IMR-90 (cell line): ENCODE results near the gene CNST. TPM values are rescaled to one million over a fixed set of nuclear protein-coding genes. Genes with fewer than 3 reads are reported as not detected.
A peak's percentile ranks its signal among the peaks of the same experiment; 100 is the strongest.

Source experiments
- ATAC-seq: fragments of 200-7000 bp; cut with Tn5 transposase; 2 replicates; pipeline ENCODE4 v1.9.1; 2020; ENCODE audit warnings: low read depth, mild to moderate bottlenecking, moderate library complexity
- BruUV-seq: library from RNA; stranded (reverse); fragments of 400-500 nt; replicated peaks from 2 replicates; lab custom pipeline; 2021; lab: Mats Ljungman, UMichigan
- CTCF ChIA-PET: fragments of 300-600 bp; formaldehyde crosslinking; extraction: SDS; loops from one replicate; lab custom pipeline; 2021; ENCODE audit warnings: antibody characterized with exemption; lab: Yijun Ruan, JAX
- POLR2A ChIA-PET: fragments of 300-600 bp; sonication (Branson Sonifier 250); formaldehyde crosslinking; loops from one replicate; lab custom pipeline; 2022; ENCODE audit warnings: antibody characterized with exemption; ENCODE audit not compliant: unreplicated experiment; lab: Charles Lee
- DNase-seq: peaks from one replicate; pipeline ENCODE4 v3.0.0; 2013
- H2AFZ ChIP-seq: replicated peaks from 2 replicates; pipeline ENCODE3; 2013; ENCODE audit warnings: low read length, mild to moderate bottlenecking; ENCODE audit not compliant: poor library complexity
- H2AK5ac ChIP-seq: 2 replicates; pipeline ENCODE4 v1.6.1; 2013; ENCODE audit warnings: low read depth, low read length, inconsistent platforms
- H2AK9ac ChIP-seq: replicated peaks from 2 replicates; pipeline ENCODE3; 2013; ENCODE audit warnings: mild to moderate bottlenecking, low read depth, low read length, moderate library complexity; ENCODE audit not compliant: poor library complexity
- H2BK120ac ChIP-seq: 2 replicates; pipeline ENCODE4 v1.6.1; 2013; ENCODE audit warnings: low read depth, low read length, inconsistent platforms
- H2BK15ac ChIP-seq: 3 replicates; pipeline ENCODE4 v1.6.1; 2013; ENCODE audit warnings: low read depth, low read length, inconsistent platforms
- H2BK20ac ChIP-seq: 2 replicates; pipeline ENCODE4 v1.6.1; 2013; ENCODE audit warnings: low read depth, mild to moderate bottlenecking, inconsistent platforms, low read length, moderate library complexity
- H2BK5ac ChIP-seq: 2 replicates; pipeline ENCODE4 v1.6.1; 2013; ENCODE audit warnings: mild to moderate bottlenecking, low read depth, low read length, inconsistent platforms; ENCODE audit not compliant: poor library complexity, severe bottlenecking
- H3K14ac ChIP-seq: replicated peaks from 2 replicates; pipeline ENCODE4 v1.6.1; 2013; ENCODE audit warnings: low read depth, low read length, inconsistent platforms
- H3K18ac ChIP-seq: 2 replicates; pipeline ENCODE4 v1.6.1; 2013; ENCODE audit warnings: low read depth, low read length, control low read depth
- H3K23ac ChIP-seq: 2 replicates; pipeline ENCODE4 v1.6.1; 2013; ENCODE audit warnings: low read depth, low read length, inconsistent platforms
- H3K27ac ChIP-seq: 2 replicates; pipeline ENCODE4 v1.5.1; 2013; ENCODE audit warnings: mild to moderate bottlenecking, control low read depth, low read length; ENCODE audit not compliant: insufficient read depth
- H3K27me3 ChIP-seq: 2 replicates; pipeline ENCODE4 v1.6.1; 2013; ENCODE audit warnings: low read length; ENCODE audit not compliant: control insufficient read depth, insufficient read depth
- H3K36me3 ChIP-seq: 2 replicates; pipeline ENCODE4 v1.6.1; 2013; ENCODE audit warnings: low read length, mixed read lengths; ENCODE audit not compliant: control insufficient read depth, insufficient read depth
- H3K4ac ChIP-seq: 2 replicates; pipeline ENCODE4 v1.6.1; 2013; ENCODE audit warnings: low read depth, low read length, inconsistent platforms
- H3K4me1 ChIP-seq: 2 replicates; pipeline ENCODE4 v1.6.1; 2013; ENCODE audit warnings: low read length, mixed read lengths; ENCODE audit not compliant: control insufficient read depth, insufficient read depth
- H3K4me2 ChIP-seq: 2 replicates; pipeline ENCODE4 v1.6.1; 2013; ENCODE audit warnings: low read depth, mild to moderate bottlenecking, control low read depth, low read length, moderate library complexity
- H3K4me3 ChIP-seq: 2 replicates; pipeline ENCODE4 v1.5.1; 2013; ENCODE audit warnings: low read depth, mild to moderate bottlenecking, control low read depth, low read length, moderate library complexity; ENCODE audit not compliant: insufficient read depth
- H3K56ac ChIP-seq: 2 replicates; pipeline ENCODE4 v1.6.1; 2013; ENCODE audit warnings: low read length, inconsistent platforms; ENCODE audit not compliant: insufficient read depth; ENCODE audit errors: extremely low read depth
- H3K79me1 ChIP-seq, 2 experiments: 2 replicates each; pipeline ENCODE4 v1.6.1; 2013; ENCODE audit warnings: low read length in 2 of 2, inconsistent platforms in 1 of 2, low read depth in 1 of 2
- H3K9ac ChIP-seq: 2 replicates; pipeline ENCODE4 v1.6.1; 2013; ENCODE audit warnings: low read depth, low read length, control low read depth
- H3K9me1 ChIP-seq: 2 replicates; pipeline ENCODE4 v1.6.1; 2013; ENCODE audit warnings: low read length, inconsistent platforms; ENCODE audit not compliant: insufficient read depth
- H3K9me3 ChIP-seq: 2 replicates; pipeline ENCODE4 v1.6.1; 2013; ENCODE audit warnings: low read length; ENCODE audit not compliant: control insufficient read depth, insufficient read depth
- H4K20me1 ChIP-seq: 2 replicates; pipeline ENCODE4 v1.6.1; 2013; ENCODE audit warnings: low read length, inconsistent platforms; ENCODE audit not compliant: insufficient read depth
- H4K5ac ChIP-seq: 2 replicates; pipeline ENCODE4 v1.6.1; 2013; ENCODE audit warnings: mild to moderate bottlenecking, low read depth, low read length, control low read depth
- H4K8ac ChIP-seq, 2 experiments: 2 replicates each; pipeline ENCODE4 v1.6.1; 2013; ENCODE audit warnings: low read depth in 2 of 2, low read length in 2 of 2, control low read depth in 1 of 2, inconsistent platforms in 1 of 2
- H4K91ac ChIP-seq: 2 replicates; pipeline ENCODE4 v1.6.1; 2013; ENCODE audit warnings: low read depth, low read length, inconsistent platforms; ENCODE audit not compliant: insufficient read depth
- BHLHE40 ChIP-seq: fragments of 150-350 bp; IDR thresholded peaks from 2 replicates; pipeline ENCODE4 v1.6.1; 2016; ENCODE audit warnings: mild to moderate bottlenecking, low read depth, low read length
- CEBPB ChIP-seq: IDR thresholded peaks from 2 replicates; pipeline ENCODE4 v1.6.1; 2012; ENCODE audit warnings: low read depth, low read length, improper control_type of control experiment
- CTCF ChIP-seq: conservative IDR thresholded peaks from 2 replicates; pipeline ENCODE4 v1.5.1; 2012; ENCODE audit warnings: mild to moderate bottlenecking, low read depth, low read length, improper control_type of control experiment
- FOS ChIP-seq: fragments of 150-350 bp; IDR thresholded peaks from 2 replicates; pipeline ENCODE4 v1.6.1; 2016; ENCODE audit warnings: low read depth, low read length
- MAZ ChIP-seq: IDR thresholded peaks from 2 replicates; pipeline ENCODE4 v1.6.1; 2012; ENCODE audit warnings: low read depth, mild to moderate bottlenecking, low read length, improper control_type of control experiment, moderate library complexity, borderline replicate concordance
- NFE2L2 ChIP-seq: fragments of 150-350 bp; IDR thresholded peaks from 2 replicates; pipeline ENCODE4 v1.6.1; 2016; ENCODE audit warnings: low read depth, mild to moderate bottlenecking, low read length
- POLR2A ChIP-seq: IDR thresholded peaks from 2 replicates; pipeline ENCODE4 v1.6.1; 2012; ENCODE audit warnings: mild to moderate bottlenecking, low read depth, low read length
- RCOR1 ChIP-seq: IDR thresholded peaks from 2 replicates; pipeline ENCODE4 v1.6.1; 2012; ENCODE audit warnings: mild to moderate bottlenecking, low read length, improper control_type of control experiment; ENCODE audit not compliant: insufficient replicate concordance
- WGBS, 2 experiments: methylation state at CpG; one replicate each; pipeline versions ENCODE4 v1.1.5 to v1.1.7; 2013; ENCODE audit warnings: missing lambda C conversion rate in 2 of 2; ENCODE audit not compliant: insufficient read length in 1 of 2; ENCODE audit errors: extremely low coverage in 2 of 2; 5-methylcytosine and 5-hydroxymethylcytosine counted together
- dilution Hi-C: fragments of 300-500 bp; cut with HindIII; formaldehyde crosslinking; loops from one replicate; pipeline ENCODE4 v1.14.3; 2018; ENCODE audit warnings: low sequenced_read_pairs; ENCODE audit not compliant: unreplicated experiment
- in situ Hi-C: fragments of 300-500 bp; cut with MboI; formaldehyde crosslinking; loops from 3 replicates; pipeline ENCODE4 v1.14.3; 2019; ENCODE audit warnings: low sequenced_read_pairs, inconsistent platforms, mixed read lengths
- intact Hi-C: fragments of 100-400 bp; cut with micrococcal nuclease; formaldehyde crosslinking; loops from 2 replicates; pipeline ENCODE4 v1.10.0; 2022
- polyA plus RNA-seq, 3 experiments: library from polyadenylated mRNA; depleted of rRNA; stranded (reverse); fragments of >200 nt; gene quantifications; 2 replicates each; pipeline ENCODE4 v1.2.3, GENCODE V29; 2012; ENCODE audit warnings: low replicate concordance in 1 of 3
- total RNA-seq: library from RNA; depleted of rRNA; stranded (reverse); fragments of >200 nt; gene quantifications from 2 replicates; pipeline ENCODE4 v1.2.3, GENCODE V29; 2012
- TF ChIP-seq, protein P1 (sequence below): fragments of 150-350 bp; IDR thresholded peaks from 2 replicates; pipeline ENCODE4 v1.6.1; 2017; ENCODE audit warnings: mild to moderate bottlenecking, antibody characterized with exemption, low read length, low read depth

Gene CNST
- total and polyA plus RNA-seq, 2 of the 4 experiments (the other 2 are of a cell fraction) = 15.4 to 25.5 TPM

DNA sequence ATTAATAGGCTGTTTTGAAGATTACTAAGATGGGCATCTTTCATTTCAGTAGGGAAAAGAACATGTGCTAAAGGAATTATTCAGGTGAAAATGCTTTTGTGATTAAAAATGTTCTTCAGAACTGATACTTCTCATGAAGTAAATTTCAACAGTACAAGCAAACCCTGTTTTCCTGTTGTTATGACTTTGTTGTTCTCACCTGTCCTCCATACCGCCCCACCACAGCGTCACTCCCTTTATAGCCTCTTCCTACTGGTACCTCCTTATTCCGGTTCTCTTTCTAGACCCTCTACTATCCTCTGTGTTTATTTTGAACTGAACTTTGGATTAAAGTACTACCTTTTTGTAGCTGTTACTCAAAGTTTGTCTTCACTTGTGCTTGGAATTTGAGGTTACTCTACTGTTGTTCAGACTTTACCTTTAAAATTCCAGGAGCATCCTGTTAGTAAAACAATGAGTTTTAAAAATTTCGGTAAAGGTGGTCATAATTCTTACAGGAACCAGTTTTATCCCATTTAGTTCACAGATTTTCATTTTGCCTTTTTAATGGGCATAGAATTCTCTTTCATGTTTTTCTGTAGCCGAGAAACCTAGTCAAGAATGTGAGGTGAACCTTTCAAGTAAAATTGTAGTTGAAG lies 10.9 kb downstream of the CNST start:
- CTCF ChIA-PET = no interaction called here

More for the DNA sequence above, 10.9 kb downstream of the CNST start:
- Histone ChIP-seq H3K79me1 (peaks cover 18 to 59% of the 10 kb centered on the region in 2 experiments), H3K4me2 (peak overlapping the region; percentile 39; the same call in 1 of the 2 replicates), H3K27ac (no peak overlapping the region; the same call in 1 of the 2 replicates), H3K4me3 (no peak overlapping the region), H3K9ac (no peak overlapping the region), H3K27me3 (no peaks in the 10 kb centered on the region), H2AK5ac (peak overlapping the region; percentile 10; the same call in 1 of the 2 replicates), H3K18ac (peak overlapping the region; percentile 65; the same call in 1 of the 2 replicates), H2BK20ac (no peak overlapping the region), H2AFZ (no peak overlapping the region), H4K20me1 (peaks cover 2% of the 10 kb centered on the region; the same call in 1 of the 2 replicates), H3K23ac (no peak overlapping the region), H3K56ac (no peak overlapping the region), H4K5ac (peak overlapping the region; percentile 65; the same call in 1 of the 2 replicates), H3K14ac (peak overlapping the region; percentile 18; the same call in 1 of the 2 replicates), H2BK15ac (0 out of 3 replicates have a peak overlapping the region, but pooled peaks have one; percentile 19), H3K9me3 (no peaks in the 10 kb centered on the region), H3K9me1 (no peaks in the 10 kb centered on the region), H4K91ac (no peak overlapping the region), H2BK120ac (no peak overlapping the region), H3K4ac (no peak overlapping the region; the same call in 1 of the 2 replicates), H3K4me1 (peaks cover 10% of the 10 kb centered on the region), H2AK9ac (no peak overlapping the region), H2BK5ac (peak overlapping the region; percentile 37), H3K36me3 (no peaks in the 10 kb centered on the region), H4K8ac (peak overlapping the region in 1 of 2 experiments; percentile 6; a peak in 2 of 4 replicates)
- in situ Hi-C loops (no loop called here), dilution Hi-C loops (no loop called here), intact Hi-C loops (no loop called here)
- no peak for ATAC-seq
- TF ChIP-seq, protein P1, sequence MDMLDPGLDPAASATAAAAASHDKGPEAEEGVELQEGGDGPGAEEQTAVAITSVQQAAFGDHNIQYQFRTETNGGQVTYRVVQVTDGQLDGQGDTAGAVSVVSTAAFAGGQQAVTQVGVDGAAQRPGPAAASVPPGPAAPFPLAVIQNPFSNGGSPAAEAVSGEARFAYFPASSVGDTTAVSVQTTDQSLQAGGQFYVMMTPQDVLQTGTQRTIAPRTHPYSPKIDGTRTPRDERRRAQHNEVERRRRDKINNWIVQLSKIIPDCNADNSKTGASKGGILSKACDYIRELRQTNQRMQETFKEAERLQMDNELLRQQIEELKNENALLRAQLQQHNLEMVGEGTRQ = no peak
- TF ChIP-seq FOS = no peak
- no peak for TF ChIP-seq CEBPB
- TF ChIP-seq NFE2L2 = no peak
- no peak for TF ChIP-seq BHLHE40
- no peak for TF ChIP-seq CTCF
- no peak for TF ChIP-seq RCOR1
- no peak for TF ChIP-seq POLR2A
- no peak for TF ChIP-seq MAZ
- DNase-seq = no peak
- POLR2A ChIA-PET = no interaction called here
- no TSS peak for BruUV-seq
- WGBS, 2 experiments = no CpG with 5 or more reads among the region's 5 CpGs
